ENCODE data around the gene SH2D3C. TPM values are rescaled to one million over a fixed set of nuclear protein-coding genes. Genes with fewer than 3 reads are reported as not detected.

The SH2D3C gene
- total and polyA plus RNA-seq, 4 donors: 34.5 to 51.5 (median 42.0) TPM

- Histone ChIP-seq H3K4me1 (ENCODE audit: control insufficient read depth in 5 of 5, insufficient read depth in 5 of 5, low read length in 5 of 5) (peaks cover 0 to 13% (median 0%) of the 10 kb centered on the region in 5 donors), H3K36me3 (ENCODE audit: control insufficient read depth in 4 of 4, insufficient read depth in 4 of 4, low read length in 4 of 4) (peaks cover 0 to 12% (median 0%) of the 10 kb centered on the region in 4 donors), H3K27me3 (ENCODE audit: control insufficient read depth in 3 of 3, insufficient read depth in 3 of 3, low read length in 2 of 3) (no peaks in the 10 kb centered on the region), H3K9me3 (ENCODE audit: control insufficient read depth in 4 of 4, insufficient read depth in 3 of 4, low read length in 3 of 4) (no peaks in the 10 kb centered on the region), H3K4me3 (no peak overlapping the region), H3K27ac (ENCODE audit: low read depth in 1 of 2, low read length in 1 of 2) (peak overlapping the region; percentile 78 to 93), H3K9ac (ENCODE audit: insufficient read depth in 1 of 2, low read length in 2 of 2) (no peak overlapping the region)
- ATAC-seq (ENCODE audit: insufficient read depth, low FRiP score) (peak; percentile 35), DNase-seq (peak in 2 of 3 donors; percentile 35 to 66)
- 13 to 30% methylated on average over 16 of the region's 16 CpGs for WGBS, 2 donors
- TF ChIP-seq, protein P1, sequence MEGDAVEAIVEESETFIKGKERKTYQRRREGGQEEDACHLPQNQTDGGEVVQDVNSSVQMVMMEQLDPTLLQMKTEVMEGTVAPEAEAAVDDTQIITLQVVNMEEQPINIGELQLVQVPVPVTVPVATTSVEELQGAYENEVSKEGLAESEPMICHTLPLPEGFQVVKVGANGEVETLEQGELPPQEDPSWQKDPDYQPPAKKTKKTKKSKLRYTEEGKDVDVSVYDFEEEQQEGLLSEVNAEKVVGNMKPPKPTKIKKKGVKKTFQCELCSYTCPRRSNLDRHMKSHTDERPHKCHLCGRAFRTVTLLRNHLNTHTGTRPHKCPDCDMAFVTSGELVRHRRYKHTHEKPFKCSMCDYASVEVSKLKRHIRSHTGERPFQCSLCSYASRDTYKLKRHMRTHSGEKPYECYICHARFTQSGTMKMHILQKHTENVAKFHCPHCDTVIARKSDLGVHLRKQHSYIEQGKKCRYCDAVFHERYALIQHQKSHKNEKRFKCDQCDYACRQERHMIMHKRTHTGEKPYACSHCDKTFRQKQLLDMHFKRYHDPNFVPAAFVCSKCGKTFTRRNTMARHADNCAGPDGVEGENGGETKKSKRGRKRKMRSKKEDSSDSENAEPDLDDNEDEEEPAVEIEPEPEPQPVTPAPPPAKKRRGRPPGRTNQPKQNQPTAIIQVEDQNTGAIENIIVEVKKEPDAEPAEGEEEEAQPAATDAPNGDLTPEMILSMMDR (IDR thresholded peaks at IDR 0.05; ENCODE audit: control extremely low read depth, extremely low read depth): no peak
Measured at GRCh38 chr9:127762111-127762676, 16.3 kb downstream of the SH2D3C start.

DNA sequence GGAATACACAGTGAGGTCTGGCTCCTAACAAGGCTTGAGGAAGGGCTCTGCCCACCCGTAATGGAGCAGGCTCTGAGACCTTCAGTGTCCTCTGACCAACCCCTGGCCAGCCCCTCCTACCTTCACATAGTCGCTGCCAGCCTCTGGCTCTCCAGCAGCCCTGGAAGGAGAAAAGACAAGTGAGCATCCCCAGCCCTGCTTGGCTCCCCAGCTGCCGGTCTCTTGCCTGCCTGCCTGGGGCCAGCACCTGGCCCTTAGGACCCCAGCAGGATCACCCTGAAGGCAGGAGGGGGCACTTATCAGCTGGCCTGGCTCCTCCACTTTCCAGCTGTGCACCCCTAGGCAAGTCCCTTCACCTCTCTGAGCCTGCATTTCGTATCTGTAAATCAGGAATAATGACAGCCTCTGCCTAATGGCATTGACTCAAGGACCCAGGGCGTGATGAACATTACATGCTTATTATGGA, 16.9 kb downstream of the SH2D3C start:
- DNase-seq (no peak), ATAC-seq (ENCODE audit: insufficient read depth, low FRiP score) (no peak)
- Histone ChIP-seq H3K9ac (ENCODE audit: insufficient read depth in 1 of 2, low read length in 2 of 2) (no peak overlapping the region), H3K36me3 (ENCODE audit: control insufficient read depth in 4 of 4, insufficient read depth in 4 of 4, low read length in 4 of 4) (peaks cover 0 to 7% (median 0%) of the 10 kb centered on the region in 4 donors), H3K27ac (ENCODE audit: low read depth in 1 of 2, low read length in 1 of 2) (peak overlapping the region; percentile 68 to 78), H3K9me3 (ENCODE audit: control insufficient read depth in 4 of 4, insufficient read depth in 3 of 4, low read length in 3 of 4) (no peaks in the 10 kb centered on the region), H3K4me3 (no peak overlapping the region), H3K27me3 (ENCODE audit: control insufficient read depth in 3 of 3, insufficient read depth in 3 of 3, low read length in 2 of 3) (peaks cover 0 to 2% (median 0%) of the 10 kb centered on the region in 3 donors), H3K4me1 (ENCODE audit: control insufficient read depth in 5 of 5, insufficient read depth in 5 of 5, low read length in 5 of 5) (peaks cover 0 to 8% (median 0%) of the 10 kb centered on the region in 5 donors)
- TF ChIP-seq, protein P1 (IDR thresholded peaks at IDR 0.05; ENCODE audit: control extremely low read depth, extremely low read depth): no peak
- 63 to 82% methylated on average over 5 of the region's 5 CpGs for WGBS, 2 donors

DNA sequence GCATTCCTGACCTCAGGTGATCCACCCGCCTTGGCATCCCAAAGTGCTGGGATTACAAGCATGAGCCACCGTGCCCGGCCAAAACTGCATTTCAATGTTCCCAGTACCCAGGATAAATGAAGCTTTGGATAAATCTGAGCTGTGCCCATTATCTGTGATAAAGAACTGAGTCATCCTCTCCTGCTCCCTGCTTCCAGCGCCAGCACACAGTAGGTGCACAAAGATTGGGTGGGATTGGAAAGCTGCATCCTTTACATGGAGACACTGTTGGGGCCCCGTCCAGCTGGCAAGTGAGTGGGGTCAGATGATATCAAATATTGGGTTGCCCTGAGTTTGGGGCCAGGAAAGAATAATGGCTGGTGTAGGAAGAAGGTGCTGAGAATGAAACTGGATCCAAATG, 17.4 kb downstream of the SH2D3C start:
- H3K9ac ChIP-seq (ENCODE audit: insufficient read depth in 1 of 2, low read length in 2 of 2): no peak overlapping the region
- H3K9me3 ChIP-seq (ENCODE audit: control insufficient read depth in 4 of 4, insufficient read depth in 3 of 4, low read length in 3 of 4): no peaks in the 10 kb centered on the region
- peaks cover 0 to 5% (median 0%) of the 10 kb centered on the region in 4 donors for H3K36me3 ChIP-seq (ENCODE audit: control insufficient read depth in 4 of 4, insufficient read depth in 4 of 4, low read length in 4 of 4)
- 63 to 91% methylated on average over 5 of the region's 5 CpGs for WGBS, 2 donors
- no peak overlapping the region for H3K4me3 ChIP-seq
- H3K27me3 ChIP-seq (ENCODE audit: control insufficient read depth in 3 of 3, insufficient read depth in 3 of 3, low read length in 2 of 3): peaks cover 0 to 6% (median 0%) of the 10 kb centered on the region in 3 donors
- TF ChIP-seq, protein P1 (IDR thresholded peaks at IDR 0.05; ENCODE audit: control extremely low read depth, extremely low read depth): no peak
- no peak for ATAC-seq (ENCODE audit: insufficient read depth, low FRiP score)
- DNase-seq: no peak
- H3K4me1 ChIP-seq (ENCODE audit: control insufficient read depth in 5 of 5, insufficient read depth in 5 of 5, low read length in 5 of 5): peaks cover 0 to 8% (median 0%) of the 10 kb centered on the region in 5 donors
- H3K27ac ChIP-seq (ENCODE audit: low read depth in 1 of 2, low read length in 1 of 2): peak overlapping the region; percentile 68 to 78
